K562 (cell line): Measurements from ENCODE around the gene SLC49A4.

ENCODE experiments used
- DNMT1 ChIP-seq: fragments of 450-650 bp; IDR thresholded peaks from 2 replicates; pipeline ENCODE4 v1.6.1; 2016; ENCODE audit warnings: antibody characterized with exemption, mild to moderate bottlenecking
- EP300 ChIP-seq: IDR thresholded peaks from 2 replicates; pipeline ENCODE4 v1.6.1; 2012; ENCODE audit warnings: low read length, improper control_type of control experiment
- NRF1 ChIP-seq, 2 experiments: fragments of 450-650 bp; IDR thresholded peaks in 1 of 2; conservative IDR thresholded peaks in 1 of 2; 2 replicates each; pipeline ENCODE4 v1.6.1; 2014; ENCODE audit warnings: mild to moderate bottlenecking in 2 of 2
- ZNF263 ChIP-seq: sonication (generic); formaldehyde crosslinking; IDR thresholded peaks from 2 replicates; pipeline ENCODE4 v1.8.0; 2022; ENCODE audit warnings: mild to moderate bottlenecking, missing genetic modification reagents, borderline replicate concordance
- ZSCAN32 ChIP-seq: fragments of 450-650 bp; formaldehyde crosslinking; IDR thresholded peaks from 2 replicates; pipeline ENCODE4 v1.4.0; 2020; ENCODE audit warnings: mild to moderate bottlenecking, moderate library complexity
- TF ChIP-seq, protein P1 (sequence below), 3 experiments: IDR thresholded peaks in 2 of 3; conservative IDR thresholded peaks in 1 of 3; 2 replicates each; pipeline ENCODE4 v1.5.1; 2011 to 2012; ENCODE audit warnings: low read length in 3 of 3, mild to moderate bottlenecking in 3 of 3, control low read depth in 2 of 3, improper control_type of control experiment in 1 of 3, inconsistent platforms in 1 of 3, low read depth in 1 of 3, mixed read lengths in 1 of 3, moderate library complexity in 1 of 3; ENCODE audit not compliant: insufficient read depth in 2 of 3
- TF ChIP-seq, protein P2 (sequence below): fragments of 450-650 bp; IDR thresholded peaks from 2 replicates; pipeline ENCODE4 v1.6.1; 2016

GRCh38 chr3:122777563-122777962 is 17.3 kb upstream of the SLC49A4 start:
- TF ChIP-seq NRF1 (conservative IDR thresholded peaks at IDR 0.05 in 1 of 2, IDR thresholded peaks at IDR 0.05 in 1 of 2): no peak
- TF ChIP-seq, protein P1, sequence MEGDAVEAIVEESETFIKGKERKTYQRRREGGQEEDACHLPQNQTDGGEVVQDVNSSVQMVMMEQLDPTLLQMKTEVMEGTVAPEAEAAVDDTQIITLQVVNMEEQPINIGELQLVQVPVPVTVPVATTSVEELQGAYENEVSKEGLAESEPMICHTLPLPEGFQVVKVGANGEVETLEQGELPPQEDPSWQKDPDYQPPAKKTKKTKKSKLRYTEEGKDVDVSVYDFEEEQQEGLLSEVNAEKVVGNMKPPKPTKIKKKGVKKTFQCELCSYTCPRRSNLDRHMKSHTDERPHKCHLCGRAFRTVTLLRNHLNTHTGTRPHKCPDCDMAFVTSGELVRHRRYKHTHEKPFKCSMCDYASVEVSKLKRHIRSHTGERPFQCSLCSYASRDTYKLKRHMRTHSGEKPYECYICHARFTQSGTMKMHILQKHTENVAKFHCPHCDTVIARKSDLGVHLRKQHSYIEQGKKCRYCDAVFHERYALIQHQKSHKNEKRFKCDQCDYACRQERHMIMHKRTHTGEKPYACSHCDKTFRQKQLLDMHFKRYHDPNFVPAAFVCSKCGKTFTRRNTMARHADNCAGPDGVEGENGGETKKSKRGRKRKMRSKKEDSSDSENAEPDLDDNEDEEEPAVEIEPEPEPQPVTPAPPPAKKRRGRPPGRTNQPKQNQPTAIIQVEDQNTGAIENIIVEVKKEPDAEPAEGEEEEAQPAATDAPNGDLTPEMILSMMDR (IDR thresholded peaks at IDR 0.05 in 2 of 3, conservative IDR thresholded peaks at IDR 0.05 in 1 of 3; ENCODE audit: insufficient read depth in 2 of 3, low read depth in 1 of 3, low read length in 3 of 3): no peak
- no peak for TF ChIP-seq ZSCAN32 (CRISPR knock-in tag)
- TF ChIP-seq ZNF263: no peak
- no peak for TF ChIP-seq EP300
- TF ChIP-seq DNMT1: no peak
- TF ChIP-seq, protein P2, sequence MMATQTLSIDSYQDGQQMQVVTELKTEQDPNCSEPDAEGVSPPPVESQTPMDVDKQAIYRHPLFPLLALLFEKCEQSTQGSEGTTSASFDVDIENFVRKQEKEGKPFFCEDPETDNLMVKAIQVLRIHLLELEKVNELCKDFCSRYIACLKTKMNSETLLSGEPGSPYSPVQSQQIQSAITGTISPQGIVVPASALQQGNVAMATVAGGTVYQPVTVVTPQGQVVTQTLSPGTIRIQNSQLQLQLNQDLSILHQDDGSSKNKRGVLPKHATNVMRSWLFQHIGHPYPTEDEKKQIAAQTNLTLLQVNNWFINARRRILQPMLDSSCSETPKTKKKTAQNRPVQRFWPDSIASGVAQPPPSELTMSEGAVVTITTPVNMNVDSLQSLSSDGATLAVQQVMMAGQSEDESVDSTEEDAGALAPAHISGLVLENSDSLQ: no peak
